IMR-90 (cell line): ENCODE results near the gene OR6J1. TPM values are rescaled to one million over a fixed set of nuclear protein-coding genes. Genes with fewer than 3 reads are reported as not detected.

ENCODE experiments used
- ATAC-seq: fragments of 200-7000 bp; cut with Tn5 transposase; 2 replicates; pipeline ENCODE4 v1.9.1; 2020; ENCODE audit warnings: low read depth, mild to moderate bottlenecking, moderate library complexity
- Bru-seq: library from RNA; stranded (reverse); fragments of 400-500 nt; gene quantifications from one replicate; lab custom pipeline; 2021; lab: Mats Ljungman, UMichigan
- BruChase-seq, 2 experiments: library from RNA; stranded (reverse); fragments of 400-500 nt; gene quantifications; one replicate each; lab custom pipeline; 2021; lab: Mats Ljungman, UMichigan
- BruUV-seq: library from RNA; stranded (reverse); fragments of 400-500 nt; replicated peaks from 2 replicates; lab custom pipeline; 2021; lab: Mats Ljungman, UMichigan
- CTCF ChIA-PET: fragments of 300-600 bp; formaldehyde crosslinking; extraction: SDS; loops from one replicate; lab custom pipeline; 2021; ENCODE audit warnings: antibody characterized with exemption; lab: Yijun Ruan, JAX
- POLR2A ChIA-PET: fragments of 300-600 bp; sonication (Branson Sonifier 250); formaldehyde crosslinking; loops from one replicate; lab custom pipeline; 2022; ENCODE audit warnings: antibody characterized with exemption; ENCODE audit not compliant: unreplicated experiment; lab: Charles Lee
- DNase-seq: peaks from one replicate; pipeline ENCODE4 v3.0.0; 2013
- H2AFZ ChIP-seq: replicated peaks from 2 replicates; pipeline ENCODE3; 2013; ENCODE audit warnings: low read length, mild to moderate bottlenecking; ENCODE audit not compliant: poor library complexity
- H2AK5ac ChIP-seq: 2 replicates; pipeline ENCODE4 v1.6.1; 2013; ENCODE audit warnings: low read depth, low read length, inconsistent platforms
- H2AK9ac ChIP-seq: replicated peaks from 2 replicates; pipeline ENCODE3; 2013; ENCODE audit warnings: mild to moderate bottlenecking, low read depth, low read length, moderate library complexity; ENCODE audit not compliant: poor library complexity
- H2BK120ac ChIP-seq: 2 replicates; pipeline ENCODE4 v1.6.1; 2013; ENCODE audit warnings: low read depth, low read length, inconsistent platforms
- H2BK15ac ChIP-seq: 3 replicates; pipeline ENCODE4 v1.6.1; 2013; ENCODE audit warnings: low read depth, low read length, inconsistent platforms
- H2BK20ac ChIP-seq: 2 replicates; pipeline ENCODE4 v1.6.1; 2013; ENCODE audit warnings: low read depth, mild to moderate bottlenecking, inconsistent platforms, low read length, moderate library complexity
- H2BK5ac ChIP-seq: 2 replicates; pipeline ENCODE4 v1.6.1; 2013; ENCODE audit warnings: mild to moderate bottlenecking, low read depth, low read length, inconsistent platforms; ENCODE audit not compliant: poor library complexity, severe bottlenecking
- H3K14ac ChIP-seq: replicated peaks from 2 replicates; pipeline ENCODE4 v1.6.1; 2013; ENCODE audit warnings: low read depth, low read length, inconsistent platforms
- H3K18ac ChIP-seq: 2 replicates; pipeline ENCODE4 v1.6.1; 2013; ENCODE audit warnings: low read depth, low read length, control low read depth
- H3K23ac ChIP-seq: 2 replicates; pipeline ENCODE4 v1.6.1; 2013; ENCODE audit warnings: low read depth, low read length, inconsistent platforms
- H3K27ac ChIP-seq: 2 replicates; pipeline ENCODE4 v1.5.1; 2013; ENCODE audit warnings: mild to moderate bottlenecking, control low read depth, low read length; ENCODE audit not compliant: insufficient read depth
- H3K27me3 ChIP-seq: 2 replicates; pipeline ENCODE4 v1.6.1; 2013; ENCODE audit warnings: low read length; ENCODE audit not compliant: control insufficient read depth, insufficient read depth
- H3K36me3 ChIP-seq: 2 replicates; pipeline ENCODE4 v1.6.1; 2013; ENCODE audit warnings: low read length, mixed read lengths; ENCODE audit not compliant: control insufficient read depth, insufficient read depth
- H3K4ac ChIP-seq: 2 replicates; pipeline ENCODE4 v1.6.1; 2013; ENCODE audit warnings: low read depth, low read length, inconsistent platforms
- H3K4me1 ChIP-seq: 2 replicates; pipeline ENCODE4 v1.6.1; 2013; ENCODE audit warnings: low read length, mixed read lengths; ENCODE audit not compliant: control insufficient read depth, insufficient read depth
- H3K4me2 ChIP-seq: 2 replicates; pipeline ENCODE4 v1.6.1; 2013; ENCODE audit warnings: low read depth, mild to moderate bottlenecking, control low read depth, low read length, moderate library complexity
- H3K4me3 ChIP-seq: 2 replicates; pipeline ENCODE4 v1.5.1; 2013; ENCODE audit warnings: low read depth, mild to moderate bottlenecking, control low read depth, low read length, moderate library complexity; ENCODE audit not compliant: insufficient read depth
- H3K56ac ChIP-seq: 2 replicates; pipeline ENCODE4 v1.6.1; 2013; ENCODE audit warnings: low read length, inconsistent platforms; ENCODE audit not compliant: insufficient read depth; ENCODE audit errors: extremely low read depth
- H3K79me1 ChIP-seq, 2 experiments: 2 replicates each; pipeline ENCODE4 v1.6.1; 2013; ENCODE audit warnings: low read length in 2 of 2, inconsistent platforms in 1 of 2, low read depth in 1 of 2
- H3K9ac ChIP-seq: 2 replicates; pipeline ENCODE4 v1.6.1; 2013; ENCODE audit warnings: low read depth, low read length, control low read depth
- H3K9me1 ChIP-seq: 2 replicates; pipeline ENCODE4 v1.6.1; 2013; ENCODE audit warnings: low read length, inconsistent platforms; ENCODE audit not compliant: insufficient read depth
- H3K9me3 ChIP-seq: 2 replicates; pipeline ENCODE4 v1.6.1; 2013; ENCODE audit warnings: low read length; ENCODE audit not compliant: control insufficient read depth, insufficient read depth
- H4K20me1 ChIP-seq: 2 replicates; pipeline ENCODE4 v1.6.1; 2013; ENCODE audit warnings: low read length, inconsistent platforms; ENCODE audit not compliant: insufficient read depth
- H4K5ac ChIP-seq: 2 replicates; pipeline ENCODE4 v1.6.1; 2013; ENCODE audit warnings: mild to moderate bottlenecking, low read depth, low read length, control low read depth
- H4K8ac ChIP-seq, 2 experiments: 2 replicates each; pipeline ENCODE4 v1.6.1; 2013; ENCODE audit warnings: low read depth in 2 of 2, low read length in 2 of 2, control low read depth in 1 of 2, inconsistent platforms in 1 of 2
- H4K91ac ChIP-seq: 2 replicates; pipeline ENCODE4 v1.6.1; 2013; ENCODE audit warnings: low read depth, low read length, inconsistent platforms; ENCODE audit not compliant: insufficient read depth
- BHLHE40 ChIP-seq: fragments of 150-350 bp; IDR thresholded peaks from 2 replicates; pipeline ENCODE4 v1.6.1; 2016; ENCODE audit warnings: mild to moderate bottlenecking, low read depth, low read length
- CEBPB ChIP-seq: IDR thresholded peaks from 2 replicates; pipeline ENCODE4 v1.6.1; 2012; ENCODE audit warnings: low read depth, low read length, improper control_type of control experiment
- CHD1 ChIP-seq: IDR thresholded peaks from 2 replicates; pipeline ENCODE4 v1.6.1; 2012; ENCODE audit warnings: low read depth, low read length, improper control_type of control experiment
- FOS ChIP-seq: fragments of 150-350 bp; IDR thresholded peaks from 2 replicates; pipeline ENCODE4 v1.6.1; 2016; ENCODE audit warnings: low read depth, low read length
- MAFK ChIP-seq: IDR thresholded peaks from 2 replicates; pipeline ENCODE4 v1.6.1; 2012; ENCODE audit warnings: low read depth, low read length, improper control_type of control experiment
- MAZ ChIP-seq: IDR thresholded peaks from 2 replicates; pipeline ENCODE4 v1.6.1; 2012; ENCODE audit warnings: low read depth, mild to moderate bottlenecking, low read length, improper control_type of control experiment, moderate library complexity, borderline replicate concordance
- MXI1 ChIP-seq: IDR thresholded peaks from 2 replicates; pipeline ENCODE4 v1.6.1; 2012; ENCODE audit warnings: low read depth, mild to moderate bottlenecking, low read length, moderate library complexity, borderline replicate concordance
- NFE2L2 ChIP-seq: fragments of 150-350 bp; IDR thresholded peaks from 2 replicates; pipeline ENCODE4 v1.6.1; 2016; ENCODE audit warnings: low read depth, mild to moderate bottlenecking, low read length
- POLR2A ChIP-seq: IDR thresholded peaks from 2 replicates; pipeline ENCODE4 v1.6.1; 2012; ENCODE audit warnings: mild to moderate bottlenecking, low read depth, low read length
- RAD21 ChIP-seq: IDR thresholded peaks from 2 replicates; pipeline ENCODE4 v1.6.1; 2012; ENCODE audit warnings: low read length, improper control_type of control experiment
- RCOR1 ChIP-seq: IDR thresholded peaks from 2 replicates; pipeline ENCODE4 v1.6.1; 2012; ENCODE audit warnings: mild to moderate bottlenecking, low read length, improper control_type of control experiment; ENCODE audit not compliant: insufficient replicate concordance
- RFX5 ChIP-seq: IDR thresholded peaks from 2 replicates; pipeline ENCODE4 v1.8.0; 2012; ENCODE audit warnings: low read depth, mild to moderate bottlenecking, low read length, moderate library complexity
- SMC3 ChIP-seq: fragments of 150-350 bp; IDR thresholded peaks from 2 replicates; pipeline ENCODE4 v1.6.1; 2016; ENCODE audit warnings: low read depth, mild to moderate bottlenecking, antibody characterized with exemption, low read length, moderate library complexity
- WGBS, 2 experiments: methylation state at CpG; one replicate each; pipeline versions ENCODE4 v1.1.5 to v1.1.7; 2013; ENCODE audit warnings: missing lambda C conversion rate in 2 of 2; ENCODE audit not compliant: insufficient read length in 1 of 2; ENCODE audit errors: extremely low coverage in 2 of 2; 5-methylcytosine and 5-hydroxymethylcytosine counted together
- dilution Hi-C: fragments of 300-500 bp; cut with HindIII; formaldehyde crosslinking; loops from one replicate; pipeline ENCODE4 v1.14.3; 2018; ENCODE audit warnings: low sequenced_read_pairs; ENCODE audit not compliant: unreplicated experiment
- in situ Hi-C: fragments of 300-500 bp; cut with MboI; formaldehyde crosslinking; loops from 3 replicates; pipeline ENCODE4 v1.14.3; 2019; ENCODE audit warnings: low sequenced_read_pairs, inconsistent platforms, mixed read lengths
- intact Hi-C: fragments of 100-400 bp; cut with micrococcal nuclease; formaldehyde crosslinking; loops from 2 replicates; pipeline ENCODE4 v1.10.0; 2022
- long read RNA-seq: library from polyadenylated mRNA; unstranded; transcript quantifications from one replicate; pipeline ENCODE4 v2.0.0, GENCODE V29; 2021; ENCODE audit not compliant: unreplicated experiment
- polyA plus RNA-seq, 3 experiments: library from polyadenylated mRNA; depleted of rRNA; stranded (reverse); fragments of >200 nt; gene quantifications; 2 replicates each; pipeline ENCODE4 v1.2.3, GENCODE V29; 2012; ENCODE audit warnings: low replicate concordance in 1 of 3
- total RNA-seq: library from RNA; depleted of rRNA; stranded (reverse); fragments of >200 nt; gene quantifications from 2 replicates; pipeline ENCODE4 v1.2.3, GENCODE V29; 2012; rRNA removed
- TF ChIP-seq, protein P1 (sequence below): fragments of 150-350 bp; IDR thresholded peaks from 2 replicates; pipeline ENCODE4 v1.6.1; 2017; ENCODE audit warnings: mild to moderate bottlenecking, antibody characterized with exemption, low read length, low read depth
- TF ChIP-seq, protein P2 (sequence below): fragments of 150-350 bp; IDR thresholded peaks from 2 replicates; pipeline ENCODE4 v1.6.1; 2016; ENCODE audit warnings: low read depth, mild to moderate bottlenecking, low read length, moderate library complexity, borderline replicate concordance
- TF ChIP-seq, protein P3 (sequence below): conservative IDR thresholded peaks from 2 replicates; pipeline ENCODE4 v1.5.1; 2012; ENCODE audit warnings: mild to moderate bottlenecking, low read depth, low read length, improper control_type of control experiment

OR6J1 gene
- total RNA-seq, result not detected in 2 replicates
- not detected in 2 replicates for polyA plus RNA-seq (2012; rRNA removed)
- polyA plus RNA-seq (2012; cell fraction: cytosol; rRNA removed), result not detected in 2 replicates
- not detected in 2 replicates for polyA plus RNA-seq (2012; cell fraction: nucleus; rRNA removed; ENCODE audit: low replicate concordance)
- Bru-seq, nascent RNA, result not detected
- percentile 13 among the genes with signal in this experiment for BruChase-seq, experiment 1, labeled RNA remaining after a 6-hour chase
- percentile 10 among the genes with signal in this experiment for BruChase-seq, experiment 2, labeled RNA remaining after a 2-hour chase
- long read RNA-seq, result 0 reads

DNA sequence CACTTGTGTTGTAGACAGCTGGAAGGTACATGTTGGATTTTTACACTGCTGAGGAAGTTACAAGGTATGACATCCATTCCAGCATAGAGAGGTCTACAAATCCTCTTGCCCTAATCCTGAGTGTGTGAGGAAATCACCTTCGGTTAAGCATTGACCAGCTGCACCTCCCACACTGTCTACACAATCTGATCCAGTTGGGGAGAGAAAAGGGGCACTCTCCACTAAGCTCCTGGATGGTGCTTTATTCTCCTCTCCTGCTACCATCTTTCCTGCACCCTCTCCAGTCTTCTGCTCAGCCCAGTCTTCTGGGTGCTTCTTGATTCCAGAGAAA is at the start of gene OR6J1:
Gene OR6J1 (minus strand): TSS at position 48 of the 331 bp plus-strand sequence. CDS start 9,541 bp downstream, outside the sequence.
- POLR2A ChIA-PET, result no interaction called here
- Histone ChIP-seq H3K27ac (no peak within 1 kb of the TSS), H3K27me3 (peaks cover 7% of the 10 kb centered on the region), H2AK9ac (no peak within 1 kb of the TSS), H3K79me1 (no peaks in the 10 kb centered on the region), H3K14ac (no peak within 1 kb of the TSS), H3K18ac (no peak within 1 kb of the TSS), H2AFZ (peak within 1 kb of the TSS; percentile 1), H2BK120ac (no peak within 1 kb of the TSS; the same call in 1 of the 2 replicates), H2AK5ac (no peak within 1 kb of the TSS), H3K4ac (no peak within 1 kb of the TSS), H4K8ac (no peak within 1 kb of the TSS), H3K4me2 (no peak within 1 kb of the TSS), H3K4me3 (no peak within 1 kb of the TSS), H3K4me1 (peaks cover 2% of the 10 kb centered on the region; the same call in 1 of the 2 replicates), H2BK20ac (no peak within 1 kb of the TSS), H2BK15ac (no peak within 1 kb of the TSS; the same call in 2 of the 3 replicates), H4K91ac (no peak within 1 kb of the TSS), H3K56ac (no peak within 1 kb of the TSS), H3K9me1 (no peaks in the 10 kb centered on the region), H3K9me3 (no peaks in the 10 kb centered on the region), H3K36me3 (no peaks in the 10 kb centered on the region), H4K20me1 (no peaks in the 10 kb centered on the region), H3K9ac (no peak within 1 kb of the TSS), H4K5ac (no peak within 1 kb of the TSS), H3K23ac (no peak within 1 kb of the TSS), H2BK5ac (no peak within 1 kb of the TSS)
- intact Hi-C loops, result no loop called here
- no peak for TF ChIP-seq MXI1
- no peak for TF ChIP-seq NFE2L2
- TF ChIP-seq FOS, result no peak
- TF ChIP-seq, protein P1, sequence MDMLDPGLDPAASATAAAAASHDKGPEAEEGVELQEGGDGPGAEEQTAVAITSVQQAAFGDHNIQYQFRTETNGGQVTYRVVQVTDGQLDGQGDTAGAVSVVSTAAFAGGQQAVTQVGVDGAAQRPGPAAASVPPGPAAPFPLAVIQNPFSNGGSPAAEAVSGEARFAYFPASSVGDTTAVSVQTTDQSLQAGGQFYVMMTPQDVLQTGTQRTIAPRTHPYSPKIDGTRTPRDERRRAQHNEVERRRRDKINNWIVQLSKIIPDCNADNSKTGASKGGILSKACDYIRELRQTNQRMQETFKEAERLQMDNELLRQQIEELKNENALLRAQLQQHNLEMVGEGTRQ, result no peak
- TF ChIP-seq, protein P2, sequence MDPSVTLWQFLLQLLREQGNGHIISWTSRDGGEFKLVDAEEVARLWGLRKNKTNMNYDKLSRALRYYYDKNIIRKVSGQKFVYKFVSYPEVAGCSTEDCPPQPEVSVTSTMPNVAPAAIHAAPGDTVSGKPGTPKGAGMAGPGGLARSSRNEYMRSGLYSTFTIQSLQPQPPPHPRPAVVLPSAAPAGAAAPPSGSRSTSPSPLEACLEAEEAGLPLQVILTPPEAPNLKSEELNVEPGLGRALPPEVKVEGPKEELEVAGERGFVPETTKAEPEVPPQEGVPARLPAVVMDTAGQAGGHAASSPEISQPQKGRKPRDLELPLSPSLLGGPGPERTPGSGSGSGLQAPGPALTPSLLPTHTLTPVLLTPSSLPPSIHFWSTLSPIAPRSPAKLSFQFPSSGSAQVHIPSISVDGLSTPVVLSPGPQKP, result no peak
- TF ChIP-seq SMC3, result no peak
- TF ChIP-seq RFX5, result no peak
- no peak for TF ChIP-seq BHLHE40
- TF ChIP-seq CEBPB, result no peak
- TF ChIP-seq RCOR1, result no peak
- no peak for TF ChIP-seq MAZ
- TF ChIP-seq, protein P3, sequence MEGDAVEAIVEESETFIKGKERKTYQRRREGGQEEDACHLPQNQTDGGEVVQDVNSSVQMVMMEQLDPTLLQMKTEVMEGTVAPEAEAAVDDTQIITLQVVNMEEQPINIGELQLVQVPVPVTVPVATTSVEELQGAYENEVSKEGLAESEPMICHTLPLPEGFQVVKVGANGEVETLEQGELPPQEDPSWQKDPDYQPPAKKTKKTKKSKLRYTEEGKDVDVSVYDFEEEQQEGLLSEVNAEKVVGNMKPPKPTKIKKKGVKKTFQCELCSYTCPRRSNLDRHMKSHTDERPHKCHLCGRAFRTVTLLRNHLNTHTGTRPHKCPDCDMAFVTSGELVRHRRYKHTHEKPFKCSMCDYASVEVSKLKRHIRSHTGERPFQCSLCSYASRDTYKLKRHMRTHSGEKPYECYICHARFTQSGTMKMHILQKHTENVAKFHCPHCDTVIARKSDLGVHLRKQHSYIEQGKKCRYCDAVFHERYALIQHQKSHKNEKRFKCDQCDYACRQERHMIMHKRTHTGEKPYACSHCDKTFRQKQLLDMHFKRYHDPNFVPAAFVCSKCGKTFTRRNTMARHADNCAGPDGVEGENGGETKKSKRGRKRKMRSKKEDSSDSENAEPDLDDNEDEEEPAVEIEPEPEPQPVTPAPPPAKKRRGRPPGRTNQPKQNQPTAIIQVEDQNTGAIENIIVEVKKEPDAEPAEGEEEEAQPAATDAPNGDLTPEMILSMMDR, result no peak
- no peak for TF ChIP-seq RAD21
- TF ChIP-seq POLR2A, result no peak
- TF ChIP-seq MAFK, result no peak
- TF ChIP-seq CHD1, result no peak
- CTCF ChIA-PET, result no interaction called here
- no peak for ATAC-seq
- BruUV-seq, result no TSS peak
- DNase-seq, result no peak
- no CpG with 5 or more reads among the region's 1 CpG for WGBS, 2 experiments
- in situ Hi-C loops, result no loop called here
- dilution Hi-C loops, result no loop called here
